ENCODE results near the gene CXCL8.
A peak's percentile ranks its signal among the peaks of the same experiment; 100 is the strongest.
"Not testable (repeated sequence)": the region's sequence is repeated elsewhere in the genome, so short reads cannot be mapped to it uniquely, and the experiment has no call there.

CXCL8 gene

DNA sequence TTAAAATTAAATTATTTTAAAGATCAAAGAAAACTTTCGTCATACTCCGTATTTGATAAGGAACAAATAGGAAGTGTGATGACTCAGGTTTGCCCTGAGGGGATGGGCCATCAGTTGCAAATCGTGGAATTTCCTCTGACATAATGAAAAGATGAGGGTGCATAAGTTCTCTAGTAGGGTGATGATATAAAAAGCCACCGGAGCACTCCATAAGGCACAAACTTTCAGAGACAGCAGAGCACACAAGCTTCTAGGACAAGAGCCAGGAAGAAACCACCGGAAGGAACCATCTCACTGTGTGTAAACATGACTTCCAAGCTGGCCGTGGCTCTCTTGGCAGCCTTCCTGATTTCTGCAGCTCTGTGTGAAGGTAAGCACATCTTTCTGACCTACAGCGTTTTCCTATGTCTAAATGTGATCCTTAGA lies at the start of gene CXCL8:
CXCL8 (plus strand) TSS at position 217 of the 426 bp plus-strand sequence; CDS start at position 307, 90 bp downstream.
- H3K4me1 Mint-ChIP-seq: no peaks in the 10 kb centered on the region
- no peak for DNase-seq (ENCODE audit: low spot score in 2 of 2)
- ATAC-seq: no peak
- H3K9me3 Mint-ChIP-seq: peaks cover 6% of the 10 kb centered on the region
- no peak within 1 kb of the TSS for H3K4me3 Mint-ChIP-seq
- H3K36me3 Mint-ChIP-seq: no peaks in the 10 kb centered on the region
- no peak within 1 kb of the TSS for H3K27ac Mint-ChIP-seq

GRCh38 chr4:73691201-73691600 lies 49.2 kb upstream of the CXCL8 start:
- not testable (repeated sequence) for ATAC-seq; H3K27ac Mint-ChIP-seq; DNase-seq (ENCODE audit: low spot score in 2 of 2); H3K4me1 Mint-ChIP-seq; H3K36me3 Mint-ChIP-seq; H3K4me3 Mint-ChIP-seq
- peaks cover 13% of the 10 kb centered on the region for H3K9me3 Mint-ChIP-seq

GRCh38 chr4:73691759-73692158 lies 48.6 kb upstream of the CXCL8 start:
- H3K27ac Mint-ChIP-seq: no peak overlapping the region
- DNase-seq (ENCODE audit: low spot score in 2 of 2) (no peak), ATAC-seq (no peak)
- peaks cover 10% of the 10 kb centered on the region for H3K9me3 Mint-ChIP-seq
- no peaks in the 10 kb centered on the region for H3K4me1 Mint-ChIP-seq
- no peaks in the 10 kb centered on the region for H3K36me3 Mint-ChIP-seq
- no peak overlapping the region for H3K4me3 Mint-ChIP-seq

- Mint-ChIP-seq H3K27ac (no peak overlapping the region), H3K9me3 (peaks cover 10% of the 10 kb centered on the region), H3K4me1 (no peaks in the 10 kb centered on the region), H3K4me3 (no peak overlapping the region), H3K36me3 (no peaks in the 10 kb centered on the region)
- DNase-seq (ENCODE audit: low spot score in 2 of 2) (no peak), ATAC-seq (no peak)
Observed at GRCh38 chr4:73692254-73692653, 48.1 kb upstream of the CXCL8 start.

DNA sequence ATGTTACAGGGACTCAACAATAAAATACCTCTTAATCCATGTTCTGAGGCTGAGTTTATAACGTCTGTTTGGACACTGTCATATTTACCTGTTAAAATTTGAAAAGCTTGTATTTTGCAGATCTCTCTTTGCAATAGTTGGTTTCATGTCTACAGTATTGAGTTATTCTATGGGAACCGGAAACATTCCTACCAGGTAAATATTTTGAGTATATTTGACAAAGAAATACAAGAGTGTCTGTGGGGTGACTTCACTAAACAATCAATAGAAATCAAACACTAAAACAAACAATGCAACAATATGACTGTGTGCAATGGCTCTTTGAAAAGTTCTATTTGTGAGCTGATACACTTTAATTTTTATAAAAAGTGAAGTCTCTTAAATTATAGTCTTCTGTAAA lies 47.7 kb upstream of the CXCL8 start:
- Mint-ChIP-seq H3K36me3 (no peaks in the 10 kb centered on the region), H3K27ac (no peak overlapping the region), H3K9me3 (peaks cover 10% of the 10 kb centered on the region), H3K4me3 (no peak overlapping the region), H3K4me1 (no peaks in the 10 kb centered on the region)
- ATAC-seq (no peak), DNase-seq (ENCODE audit: low spot score in 2 of 2) (no peak)

GRCh38 chr4:73693811-73694210 lies 46.6 kb upstream of the CXCL8 start:
- H3K9me3 Mint-ChIP-seq: peaks cover 10% of the 10 kb centered on the region
- no peak overlapping the region for H3K27ac Mint-ChIP-seq
- ATAC-seq: no peak
- no peaks in the 10 kb centered on the region for H3K36me3 Mint-ChIP-seq
- no peak overlapping the region for H3K4me3 Mint-ChIP-seq
- no peak for DNase-seq (ENCODE audit: low spot score in 2 of 2)
- H3K4me1 Mint-ChIP-seq: no peaks in the 10 kb centered on the region

DNA sequence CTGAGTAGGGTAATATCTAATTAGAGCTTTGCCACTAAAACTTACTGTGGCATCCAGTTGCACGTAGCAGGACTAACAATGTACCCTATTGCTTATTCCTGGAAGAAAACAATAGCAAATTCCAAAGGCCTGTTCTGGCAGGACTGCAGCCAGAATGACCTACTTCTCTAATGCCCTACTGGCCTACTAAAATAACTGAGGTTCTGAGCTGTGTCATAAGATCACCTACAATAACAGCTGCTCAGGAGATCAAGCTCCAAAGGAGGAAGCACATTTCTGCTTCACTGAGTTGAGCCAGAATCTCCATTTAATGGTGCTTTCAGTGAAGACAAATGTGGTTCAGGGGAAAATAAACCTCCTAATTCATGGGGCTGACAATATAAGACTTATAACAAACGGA lies 42.2 kb upstream of the CXCL8 start:
- H3K4me1 Mint-ChIP-seq: no peaks in the 10 kb centered on the region
- ATAC-seq (no peak), DNase-seq (ENCODE audit: low spot score in 2 of 2) (no peak)
- H3K36me3 Mint-ChIP-seq: no peaks in the 10 kb centered on the region
- H3K9me3 Mint-ChIP-seq: no peaks in the 10 kb centered on the region
- H3K27ac Mint-ChIP-seq: no peak overlapping the region
- H3K4me3 Mint-ChIP-seq: no peak overlapping the region

DNA sequence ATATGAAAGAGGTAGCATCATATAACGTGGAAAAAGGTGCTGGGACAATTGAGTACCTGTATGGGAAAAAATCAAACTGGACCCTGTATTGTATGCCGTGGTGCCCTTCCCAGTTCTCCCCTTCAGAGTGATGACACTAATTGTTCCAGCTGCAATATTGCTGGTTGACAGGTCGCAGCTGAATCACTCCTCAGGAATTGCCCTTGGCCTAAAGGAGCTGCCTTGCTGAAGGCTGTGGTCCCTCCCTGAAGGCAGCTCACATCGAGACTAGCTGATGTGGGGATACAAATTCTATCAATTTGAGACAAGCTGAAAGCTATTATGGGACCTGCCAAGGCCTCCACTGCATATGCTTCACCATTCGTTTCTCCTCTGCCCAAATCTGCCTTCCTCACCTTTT lies 39.3 kb upstream of the CXCL8 start:
- Mint-ChIP-seq H3K4me1 (no peaks in the 10 kb centered on the region), H3K27ac (no peak overlapping the region), H3K36me3 (no peaks in the 10 kb centered on the region), H3K9me3 (peaks cover 2% of the 10 kb centered on the region), H3K4me3 (no peak overlapping the region)
- DNase-seq (ENCODE audit: low spot score in 2 of 2) (no peak), ATAC-seq (no peak)

GRCh38 chr4:73702796-73703287 lies 37.5 kb upstream of the CXCL8 start:
- Mint-ChIP-seq H3K36me3 (no peaks in the 10 kb centered on the region), H3K27ac (no peak overlapping the region), H3K9me3 (peaks cover 2% of the 10 kb centered on the region), H3K4me3 (no peak overlapping the region), H3K4me1 (no peaks in the 10 kb centered on the region)
- no peak for DNase-seq (ENCODE audit: low spot score in 2 of 2)
- ATAC-seq: no peak

DNA sequence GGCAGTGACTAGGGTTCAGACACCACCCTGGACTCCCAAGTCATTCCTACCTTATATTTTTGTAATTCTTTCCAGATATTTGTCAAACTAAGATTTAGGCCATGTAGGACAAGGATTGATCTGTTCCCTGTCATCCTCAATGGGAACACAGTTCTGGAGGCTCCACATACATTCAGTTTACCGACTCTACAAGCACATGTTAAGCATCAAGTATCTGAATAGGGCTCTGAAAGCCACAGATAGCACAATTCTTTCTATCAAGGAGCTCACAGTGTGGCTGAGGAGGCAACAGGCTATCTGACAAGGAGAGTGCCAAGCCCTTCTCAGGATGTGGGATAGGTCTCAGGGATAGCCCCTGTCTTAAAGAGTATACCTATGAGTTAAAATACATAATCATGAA lies 37.0 kb upstream of the CXCL8 start:
- no peaks in the 10 kb centered on the region for H3K36me3 Mint-ChIP-seq
- no peak for DNase-seq (ENCODE audit: low spot score in 2 of 2)
- no peak for ATAC-seq
- H3K4me1 Mint-ChIP-seq: no peaks in the 10 kb centered on the region
- H3K27ac Mint-ChIP-seq: no peak overlapping the region
- peaks cover 2% of the 10 kb centered on the region for H3K9me3 Mint-ChIP-seq
- H3K4me3 Mint-ChIP-seq: no peak overlapping the region

- H3K4me1 Mint-ChIP-seq: no peaks in the 10 kb centered on the region
- H3K4me3 Mint-ChIP-seq: no peak overlapping the region
- DNase-seq (ENCODE audit: low spot score in 2 of 2) (no peak), ATAC-seq (peak; percentile 36)
- H3K9me3 Mint-ChIP-seq: peaks cover 2% of the 10 kb centered on the region
- no peak overlapping the region for H3K27ac Mint-ChIP-seq
- H3K36me3 Mint-ChIP-seq: no peaks in the 10 kb centered on the region
Observed at GRCh38 chr4:73704314-73705055, 35.9 kb upstream of the CXCL8 start.

- Mint-ChIP-seq H3K4me1 (no peaks in the 10 kb centered on the region), H3K4me3 (no peak overlapping the region)
Observed at GRCh38 chr4:73705056-73705432, 35.3 kb upstream of the CXCL8 start.

GRCh38 chr4:73705721-73706120 lies 34.6 kb upstream of the CXCL8 start:
- H3K4me3 Mint-ChIP-seq: no peak overlapping the region
- H3K36me3 Mint-ChIP-seq: no peaks in the 10 kb centered on the region
- H3K4me1 Mint-ChIP-seq: no peaks in the 10 kb centered on the region
- DNase-seq (ENCODE audit: low spot score in 2 of 2) (no peak), ATAC-seq (no peak)
- peaks cover 2% of the 10 kb centered on the region for H3K9me3 Mint-ChIP-seq
- H3K27ac Mint-ChIP-seq: no peak overlapping the region

More at GRCh38 chr4:73705056-73705432, 35.3 kb upstream of the CXCL8 start:
- Mint-ChIP-seq H3K36me3 (no peaks in the 10 kb centered on the region), H3K9me3 (peaks cover 2% of the 10 kb centered on the region), H3K27ac (no peak overlapping the region)
- ATAC-seq (no peak), DNase-seq (ENCODE audit: low spot score in 2 of 2) (no peak)

DNA sequence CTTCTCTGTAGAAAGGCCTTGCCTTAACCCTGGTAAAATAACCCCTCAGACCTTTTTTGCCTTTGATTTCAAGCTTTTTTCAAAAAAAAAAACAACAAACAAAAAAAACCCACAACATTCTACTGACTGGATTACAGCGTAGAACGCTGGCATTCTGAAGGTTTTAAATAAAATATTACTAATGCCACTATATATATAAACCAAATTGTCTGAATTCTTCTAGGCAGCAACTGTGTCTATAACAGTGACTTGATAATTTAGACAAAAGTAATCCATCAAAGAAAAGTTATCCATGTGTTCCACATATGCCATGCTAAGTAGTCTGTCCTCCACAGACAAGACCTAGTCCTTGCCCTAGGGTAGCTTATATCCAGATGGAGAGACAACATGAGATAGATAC lies 33.6 kb upstream of the CXCL8 start:
- no peak overlapping the region for H3K27ac Mint-ChIP-seq
- no peaks in the 10 kb centered on the region for H3K36me3 Mint-ChIP-seq
- H3K4me3 Mint-ChIP-seq: no peak overlapping the region
- DNase-seq (ENCODE audit: low spot score in 2 of 2) (no peak), ATAC-seq (no peak)
- peaks cover 2% of the 10 kb centered on the region for H3K9me3 Mint-ChIP-seq
- no peaks in the 10 kb centered on the region for H3K4me1 Mint-ChIP-seq

DNA sequence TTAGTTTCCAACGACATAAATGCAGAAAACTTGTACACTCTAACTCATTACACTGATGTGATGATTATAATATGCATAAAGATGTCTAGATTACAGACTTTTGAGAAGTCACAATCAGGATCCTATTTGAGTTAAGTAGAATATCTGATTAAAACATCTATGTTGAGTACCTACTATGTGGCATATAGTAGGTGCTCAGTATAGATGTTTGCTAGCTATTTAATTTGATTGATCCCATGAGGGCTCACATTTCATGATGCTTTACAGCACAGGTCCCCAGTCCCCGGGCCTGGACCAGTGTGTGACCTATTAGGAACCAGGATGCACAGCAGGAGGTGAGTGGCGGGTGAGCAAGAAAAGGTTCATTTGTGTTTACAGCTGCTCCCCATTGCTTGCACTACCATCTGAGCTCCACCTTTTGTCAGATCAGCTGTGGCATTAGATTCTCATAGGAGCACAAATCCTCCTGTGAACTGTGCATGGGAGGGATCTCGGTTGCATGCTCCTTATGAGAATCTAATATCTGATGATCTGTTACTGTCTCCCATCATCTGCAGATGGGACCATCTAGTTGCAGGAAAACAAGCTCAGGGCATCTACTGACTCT lies 33.0 kb upstream of the CXCL8 start:
- Mint-ChIP-seq H3K27ac (no peak overlapping the region), H3K9me3 (peaks cover 2% of the 10 kb centered on the region), H3K4me1 (no peaks in the 10 kb centered on the region), H3K36me3 (no peaks in the 10 kb centered on the region), H3K4me3 (no peak overlapping the region)
- DNase-seq (ENCODE audit: low spot score in 2 of 2) (no peak), ATAC-seq (no peak)

DNA sequence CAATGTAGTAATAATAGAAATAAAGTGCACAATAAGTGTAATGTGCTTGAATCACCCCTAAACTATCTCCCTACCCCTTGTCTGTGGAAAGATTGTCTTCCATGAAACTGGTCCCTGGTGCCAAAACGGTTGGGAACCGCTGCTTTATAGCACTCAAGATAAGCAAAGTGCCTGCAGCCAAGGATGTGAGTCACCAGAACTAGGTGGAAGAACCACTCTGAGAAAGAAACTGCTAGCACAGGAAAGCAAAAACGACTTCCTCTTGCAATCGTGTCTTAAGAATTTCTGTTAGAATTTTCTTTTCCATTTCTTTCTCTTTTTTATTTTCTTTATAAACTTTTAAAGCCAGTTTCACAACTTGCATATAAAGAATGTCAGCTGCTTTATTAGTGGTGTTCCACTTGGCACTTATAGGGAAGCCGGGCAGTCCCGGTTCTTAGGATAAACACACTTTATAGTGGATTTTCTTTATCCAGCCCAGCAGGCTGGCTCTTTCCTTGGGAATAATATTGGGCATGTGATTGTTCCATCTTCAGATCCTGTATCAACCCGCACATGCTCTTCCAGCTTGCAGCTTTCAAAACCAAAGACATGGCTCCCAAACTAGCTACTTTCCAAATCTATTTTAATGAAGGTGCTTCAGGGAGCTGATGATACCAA lies 32.3 kb upstream of the CXCL8 start:
- H3K27ac Mint-ChIP-seq: no peak overlapping the region
- H3K4me3 Mint-ChIP-seq: no peak overlapping the region
- H3K9me3 Mint-ChIP-seq: peaks cover 2% of the 10 kb centered on the region
- ATAC-seq: no peak
- no peaks in the 10 kb centered on the region for H3K4me1 Mint-ChIP-seq
- H3K36me3 Mint-ChIP-seq: no peaks in the 10 kb centered on the region
- DNase-seq (ENCODE audit: low spot score in 2 of 2): no peak
